Measurements from ENCODE around the gene SPECC1. TPM values are rescaled to one million over a fixed set of nuclear protein-coding genes. Genes with fewer than 3 reads are reported as not detected.

Gene SPECC1
- total RNA-seq, 6 experiments from 2014 or later = 19.2 to 33.7 (median 29.4) TPM

GRCh38 chr17:19978209-19978802 is 30.9 kb upstream of the SPECC1 start:
- TF ChIP-seq CTCF (IDR thresholded peaks at IDR 0.05) = no peak
- Mint-ChIP-seq H3K27me3 (ENCODE audit: insufficient read depth) (no peaks in the 10 kb centered on the region; the same call in 1 of the 2 replicates), H3K4me3 (peak overlapping the region; percentile 97), H3K36me3 (ENCODE audit: low read depth) (peaks cover 16% of the 10 kb centered on the region), H3K4me1 (ENCODE audit: low read depth) (peaks cover 25% of the 10 kb centered on the region), H3K27ac (peak overlapping the region; percentile 95), H3K9me3 (no peaks in the 10 kb centered on the region)
- DNase-seq = no peak

GRCh38 chr17:19978805-19979211 is 30.4 kb upstream of the SPECC1 start:
- peaks cover 11% of the 10 kb centered on the region for H3K36me3 Mint-ChIP-seq (ENCODE audit: low read depth)
- H3K4me1 Mint-ChIP-seq (ENCODE audit: low read depth) = peaks cover 20% of the 10 kb centered on the region
- H3K9me3 Mint-ChIP-seq = no peaks in the 10 kb centered on the region
- DNase-seq = no peak
- TF ChIP-seq CTCF (IDR thresholded peaks at IDR 0.05) = no peak
- 0 out of 2 replicates have a peak overlapping the region, but pooled peaks have one; percentile 95 for H3K27ac Mint-ChIP-seq
- peak overlapping the region; percentile 97 for H3K4me3 Mint-ChIP-seq
- no peaks in the 10 kb centered on the region; the same call in 1 of the 2 replicates for H3K27me3 Mint-ChIP-seq (ENCODE audit: insufficient read depth)

GRCh38 chr17:19979917-19980770 is 29.0 kb upstream of the SPECC1 start:
- TF ChIP-seq CTCF (IDR thresholded peaks at IDR 0.05) = no peak
- H3K27ac Mint-ChIP-seq = no peak overlapping the region
- H3K36me3 Mint-ChIP-seq (ENCODE audit: low read depth) = peaks cover 8% of the 10 kb centered on the region
- no peaks in the 10 kb centered on the region; the same call in 1 of the 2 replicates for H3K27me3 Mint-ChIP-seq (ENCODE audit: insufficient read depth)
- H3K4me1 Mint-ChIP-seq (ENCODE audit: low read depth) = peaks cover 18% of the 10 kb centered on the region
- no peak overlapping the region for H3K4me3 Mint-ChIP-seq
- no peaks in the 10 kb centered on the region for H3K9me3 Mint-ChIP-seq
- no peak for DNase-seq

GRCh38 chr17:19986941-19987861 is 22.0 kb upstream of the SPECC1 start:
- no peaks in the 10 kb centered on the region for H3K9me3 Mint-ChIP-seq
- no peak for DNase-seq
- peaks cover 14% of the 10 kb centered on the region for H3K4me1 Mint-ChIP-seq (ENCODE audit: low read depth)
- H3K27me3 Mint-ChIP-seq (ENCODE audit: insufficient read depth) = peaks cover 7% of the 10 kb centered on the region
- H3K4me3 Mint-ChIP-seq = peak overlapping the region; percentile 23; the same call in 1 of the 2 replicates
- H3K27ac Mint-ChIP-seq = peak overlapping the region; percentile 7; the same call in 1 of the 2 replicates
- no peak for TF ChIP-seq CTCF (IDR thresholded peaks at IDR 0.05)
- no peaks in the 10 kb centered on the region for H3K36me3 Mint-ChIP-seq (ENCODE audit: low read depth)

GRCh38 chr17:19987897-19988296 is 21.3 kb upstream of the SPECC1 start:
- H3K4me3 Mint-ChIP-seq = peak overlapping the region; percentile 23; the same call in 1 of the 2 replicates
- DNase-seq = no peak
- H3K27me3 Mint-ChIP-seq (ENCODE audit: insufficient read depth) = peaks cover 9% of the 10 kb centered on the region
- TF ChIP-seq CTCF (IDR thresholded peaks at IDR 0.05) = no peak
- H3K9me3 Mint-ChIP-seq = no peaks in the 10 kb centered on the region
- H3K27ac Mint-ChIP-seq = peak overlapping the region; percentile 7; the same call in 1 of the 2 replicates
- peaks cover 14% of the 10 kb centered on the region for H3K4me1 Mint-ChIP-seq (ENCODE audit: low read depth)
- no peaks in the 10 kb centered on the region for H3K36me3 Mint-ChIP-seq (ENCODE audit: low read depth)
